B cell (primary cell): ENCODE data around the gene B3GNT7. TPM values are rescaled to one million over a fixed set of nuclear protein-coding genes. Genes with fewer than 3 reads are reported as not detected.

ENCODE experiments used
- ATAC-seq: fragments of 200-7000 bp; cut with Tn5 transposase; one replicate; pipeline ENCODE4 v1.10.0; 2021; ENCODE audit warnings: low read depth, mild to moderate bottlenecking, moderate number of reproducible peaks, moderate library complexity
- CTCF ChIA-PET: fragments of 350-600 bp; sonication (Branson Sonifier 250); formaldehyde crosslinking; loops from one replicate; lab custom pipeline; 2021; ENCODE audit warnings: antibody characterized with exemption, inconsistent platforms; lab: Charles Lee
- POLR2A ChIA-PET: fragments of 350-600 bp; sonication (Branson Sonifier 250); formaldehyde crosslinking; loops from one replicate; lab custom pipeline; 2021; ENCODE audit warnings: antibody characterized with exemption; lab: Charles Lee
- DNase-seq: peaks from one replicate; pipeline ENCODE4 v3.0.0; 2013
- H2AFZ ChIP-seq: 2 replicates; pipeline ENCODE4 v1.6.1; 2012; ENCODE audit warnings: mild to moderate bottlenecking, low read depth, low read length; ENCODE audit not compliant: insufficient read depth, poor library complexity, severe bottlenecking
- H3K27ac ChIP-seq, 2 donors: 1 replicate in 1 of 2; 2 replicates in 1 of 2; pipeline ENCODE4 v1.5.1; 2012 to 2013; ENCODE audit warnings: low read length in 2 of 2, mild to moderate bottlenecking in 2 of 2, moderate library complexity in 1 of 2
- H3K27me3 ChIP-seq, 4 experiments: fragments of 200-600 bp in 1 of 4; sonication (generic) in 1 of 4; replicated peaks in 1 of 4; 1 replicate in 2 of 4; 2 replicates in 2 of 4; pipeline versions ENCODE4 v1.6.1 to v1.7.0; 2013 to 2016; ENCODE audit warnings: low read length in 3 of 4, mild to moderate bottlenecking in 2 of 4, mixed read lengths in 1 of 4, moderate library complexity in 1 of 4; ENCODE audit not compliant: insufficient read depth in 4 of 4, control insufficient read depth in 3 of 4; ENCODE audit errors: control extremely low read depth in 1 of 4
- H3K36me3 ChIP-seq, 2 experiments: replicated peaks in 1 of 2; 1 replicate in 1 of 2; 2 replicates in 1 of 2; pipeline versions ENCODE4 v1.6.1 to v1.7.1; 2013; ENCODE audit warnings: low read length in 1 of 2; ENCODE audit not compliant: insufficient read depth in 2 of 2, control insufficient read depth in 1 of 2; ENCODE audit errors: control extremely low read depth in 1 of 2, extremely low read depth in 1 of 2
- H3K4me1 ChIP-seq, 2 donors: fragments of 200-600 bp in 1 of 2; sonication (generic) in 1 of 2; 1 replicate in 1 of 2; 2 replicates in 1 of 2; pipeline versions ENCODE4 v1.5.1 to v1.6.1; 2013 to 2017; ENCODE audit warnings: low read length in 2 of 2; ENCODE audit not compliant: control insufficient read depth in 2 of 2, insufficient read depth in 2 of 2
- H3K4me2 ChIP-seq: replicated peaks from 2 replicates; pipeline ENCODE3; 2012; ENCODE audit warnings: mild to moderate bottlenecking, low read depth, low read length; ENCODE audit not compliant: poor library complexity, severe bottlenecking
- H3K4me3 ChIP-seq, 5 experiments: fragments of 200-600 bp in 1 of 5; sonication (generic) in 1 of 5; 1 replicate in 3 of 5; 2 replicates in 2 of 5; pipeline versions ENCODE4 v1.5.1 to v1.7.0; 2011 to 2016; ENCODE audit warnings: low read length in 4 of 5, mild to moderate bottlenecking in 4 of 5, low read depth in 2 of 5, control low read depth in 1 of 5, moderate library complexity in 1 of 5; ENCODE audit not compliant: insufficient read depth in 1 of 5; ENCODE audit errors: control extremely low read depth in 1 of 5, extremely low read depth in 1 of 5
- H3K79me2 ChIP-seq: fragments of 200-600 bp; sonication (generic); one replicate; pipeline ENCODE4 v1.6.0; 2016; ENCODE audit warnings: low read length; ENCODE audit not compliant: control insufficient read depth, insufficient read depth
- H3K9ac ChIP-seq: fragments of 200-600 bp; sonication (generic); 2 replicates; pipeline ENCODE4 v1.6.1; 2017; ENCODE audit warnings: mild to moderate bottlenecking, low read length, moderate library complexity
- H3K9me3 ChIP-seq, 3 donors: one replicate each; pipeline versions ENCODE4 v1.6.1 to v1.7.1; 2013; ENCODE audit warnings: low read length in 2 of 3; ENCODE audit not compliant: control insufficient read depth in 2 of 3, insufficient read depth in 1 of 3; ENCODE audit errors: control extremely low read depth in 1 of 3
- H4K20me1 ChIP-seq: 2 replicates; pipeline ENCODE4 v1.6.0; 2012; ENCODE audit warnings: mild to moderate bottlenecking, low read length; ENCODE audit not compliant: insufficient read depth, control insufficient read depth, poor library complexity, severe bottlenecking
- H3K27ac Mint-ChIP-seq: one replicate; pipeline ENCODE4 v1.8.0; 2021; ENCODE audit warnings: mixed read lengths
- H3K27me3 Mint-ChIP-seq: one replicate; pipeline ENCODE4 v1.8.0; 2021; ENCODE audit warnings: mixed read lengths
- H3K4me1 Mint-ChIP-seq: one replicate; pipeline ENCODE4 v1.8.0; 2021; ENCODE audit warnings: mixed read lengths
- H3K4me3 Mint-ChIP-seq: one replicate; pipeline ENCODE4 v1.8.0; 2021; ENCODE audit warnings: mixed read lengths
- H3K9me3 Mint-ChIP-seq: one replicate; pipeline ENCODE4 v1.8.0; 2022; ENCODE audit warnings: mixed read lengths; ENCODE audit not compliant: insufficient read depth
- CTCF ChIP-seq: fragments of 200-600 bp; IDR thresholded peaks from one replicate; pipeline ENCODE4 v1.8.0; 2022; ENCODE audit warnings: antibody characterized with exemption, mild to moderate bottlenecking
- EZH2 ChIP-seq: IDR thresholded peaks from 2 replicates; pipeline ENCODE4 v1.6.1; 2012; ENCODE audit warnings: borderline replicate concordance, low read depth, mild to moderate bottlenecking, moderate library complexity, low read length; ENCODE audit not compliant: insufficient read depth, poor library complexity, severe bottlenecking
- WGBS: methylation state at CpG from one replicate; pipeline ENCODE4 v1.1.5; 2013; ENCODE audit warnings: missing lambda C conversion rate; ENCODE audit not compliant: insufficient coverage; 5-methylcytosine and 5-hydroxymethylcytosine counted together
- intact Hi-C: fragments of 100-400 bp; cut with micrococcal nuclease; formaldehyde crosslinking; loops from one replicate; pipeline ENCODE4 v1.10.0; 2022
- polyA plus RNA-seq: library from polyadenylated mRNA; depleted of rRNA; stranded (reverse); fragments of >200 nt; gene quantifications from 2 replicates; pipeline ENCODE4 v1.2.3, GENCODE V29; 2012
- total RNA-seq, 2 donors: library from RNA; stranded (reverse); fragments of 120-200 nt in 1 of 2; gene quantifications; 1 replicate in 1 of 2; 2 replicates in 1 of 2; pipeline versions ENCODE4 v1.2.3 to v1.2.4, GENCODE V29; 2013 to 2022

B3GNT7 gene
- total and polyA plus RNA-seq, 2 donors (not counting 1 experiment from before 2014, with no cell fraction given) = 5.7 to 14.3 TPM

- H4K20me1 ChIP-seq = no peaks in the 10 kb centered on the region
- no peak overlapping the region for H3K27ac ChIP-seq
- peak overlapping the region; percentile 16 for H3K4me3 Mint-ChIP-seq
- H3K27me3 Mint-ChIP-seq = no peaks in the 10 kb centered on the region
- ChIA-PET POLR2A (no interaction called here), CTCF (interaction anchor here (1.3 kb wide), 1 partner anchor 14 kb away, joined by 7 read pairs; no protein-coding TSS in a partner anchor)
- H3K36me3 ChIP-seq = peaks cover 0 to 8% of the 10 kb centered on the region in 2 experiments
- no peak overlapping the region for H2AFZ ChIP-seq
- ATAC-seq (no peak), DNase-seq (no peak)
- peaks cover 14% of the 10 kb centered on the region for H3K79me2 ChIP-seq
- WGBS = 98% methylated on average over 26 of the region's 27 CpGs
- H3K4me1 Mint-ChIP-seq = peaks cover 39% of the 10 kb centered on the region
- no peaks in the 10 kb centered on the region for H3K27me3 ChIP-seq
- no peak overlapping the region for H3K9ac ChIP-seq
- intact Hi-C loops = loop anchor here (10.0 kb wide), 1 partner anchor 524 kb away; no protein-coding TSS in a partner anchor
- no peaks in the 10 kb centered on the region for H3K9me3 Mint-ChIP-seq
- TF ChIP-seq EZH2 (no peak), CTCF (no peak)
- H3K4me2 ChIP-seq = no peak overlapping the region
- peaks cover 16 to 28% of the 10 kb centered on the region in 2 donors for H3K4me1 ChIP-seq
- peaks cover 0 to 2% (median 0%) of the 10 kb centered on the region in 3 donors for H3K9me3 ChIP-seq
- H3K27ac Mint-ChIP-seq = no peak overlapping the region
- no peak overlapping the region for H3K4me3 ChIP-seq
Observed at GRCh38 chr2:231398585-231398984, 3.1 kb downstream of the B3GNT7 start.

DNA sequence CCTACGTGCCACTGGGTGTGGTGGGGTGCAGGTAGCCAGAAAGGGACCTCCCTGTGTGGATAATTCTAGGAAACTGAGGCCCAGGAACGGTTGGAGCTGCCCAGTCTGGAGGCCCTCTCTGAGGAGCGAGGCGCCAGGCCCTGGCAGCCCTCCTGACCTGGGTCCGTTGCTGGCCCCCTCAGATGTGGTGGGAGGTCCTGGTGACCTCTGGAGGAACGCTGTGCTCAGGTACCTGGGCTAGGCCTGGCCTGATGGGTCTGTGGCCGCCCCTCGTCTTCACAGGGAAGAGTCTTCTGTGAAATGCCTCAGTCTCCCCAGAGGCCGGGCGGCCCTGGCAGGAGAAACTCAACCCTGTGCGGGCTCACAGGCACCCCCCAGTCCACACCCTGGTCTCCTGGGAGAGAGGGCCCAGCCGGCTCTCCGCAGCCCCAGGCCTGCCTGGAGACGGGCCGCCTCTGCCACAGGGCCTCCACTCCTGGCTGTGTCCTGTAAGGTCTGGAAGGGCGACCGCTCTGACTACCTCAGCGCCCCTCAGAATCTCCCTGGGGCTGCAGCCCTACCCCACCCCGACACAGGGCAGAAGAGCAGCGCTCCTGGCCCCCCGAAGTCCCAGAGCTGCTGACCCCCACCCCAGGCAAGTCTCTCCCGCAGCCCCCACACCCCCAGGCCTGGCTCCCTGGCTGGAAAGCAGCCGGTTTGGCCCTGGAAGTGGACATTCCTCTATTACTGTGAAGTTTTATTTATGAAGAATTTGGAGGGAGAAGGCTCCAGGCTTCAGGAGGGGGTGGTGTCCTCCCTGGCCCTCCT lies 3.7 kb downstream of the B3GNT7 start:
- H3K27ac ChIP-seq = no peak overlapping the region
- H3K9me3 ChIP-seq = peaks cover 0 to 2% (median 0%) of the 10 kb centered on the region in 3 donors
- peaks cover 33% of the 10 kb centered on the region for H3K4me1 Mint-ChIP-seq
- no peak overlapping the region for H3K4me3 ChIP-seq
- no peak for TF ChIP-seq EZH2
- no peak for TF ChIP-seq CTCF
- no peak overlapping the region for H3K4me2 ChIP-seq
- intact Hi-C loops = loop anchor here (10.0 kb wide), 1 partner anchor 524 kb away; no protein-coding TSS in a partner anchor
- H4K20me1 ChIP-seq = no peaks in the 10 kb centered on the region
- WGBS = 94% methylated on average over 16 of the region's 23 CpGs
- H3K27ac Mint-ChIP-seq = no peak overlapping the region
- no peaks in the 10 kb centered on the region for H3K9me3 Mint-ChIP-seq
- peaks cover 13 to 22% of the 10 kb centered on the region in 2 donors for H3K4me1 ChIP-seq
- no peak for DNase-seq
- ChIA-PET POLR2A (no interaction called here), CTCF (interaction anchor here (1.2 to 21.6 kb wide), 8 partner anchors 12 to 296 kb away, joined by 3 to 325 read pairs (median 8); no protein-coding TSS in a partner anchor)
- H3K9ac ChIP-seq = no peak overlapping the region
- peaks cover 0 to 8% of the 10 kb centered on the region in 2 experiments for H3K36me3 ChIP-seq
- no peaks in the 10 kb centered on the region for H3K27me3 ChIP-seq
- no peaks in the 10 kb centered on the region for H3K27me3 Mint-ChIP-seq
- H3K4me3 Mint-ChIP-seq = no peak overlapping the region
- ATAC-seq = no peak
- peaks cover 9% of the 10 kb centered on the region for H3K79me2 ChIP-seq
- no peak overlapping the region for H2AFZ ChIP-seq
